ENCODE data around the gene PLEK. TPM values are rescaled to one million over a fixed set of nuclear protein-coding genes. Genes with fewer than 3 reads are reported as not detected.

Gene PLEK
- total and polyA plus RNA-seq, 9 of the 15 experiments (the other 6 are each of a cell fraction or from before 2014, with no cell fraction given), result 0.14 to 1.2 (median 0.36) TPM

- TF ChIP-seq FOXA3 (CRISPR knock-in tag; conservative IDR thresholded peaks at IDR 0.05 in 1 of 2, IDR thresholded peaks at IDR 0.05 in 1 of 2) (no peak), ZNF347 (CRISPR knock-in tag; IDR thresholded peaks at IDR 0.05; ENCODE audit: low read depth) (no peak), MAFG (tag; conservative IDR thresholded peaks at IDR 0.05) (0 out of 2 replicates have a peak, but pooled peaks have one; percentile 8), MAFF (IDR thresholded peaks at IDR 0.05; ENCODE audit: low read length) (0 out of 2 replicates have a peak, but pooled peaks have one; percentile 7)
Observed at GRCh38 chr2:68342470-68342869, 22.6 kb upstream of the PLEK start (continued).

GRCh38 chr2:68344031-68344430 lies 21.1 kb upstream of the PLEK start:
- no peak for FAIRE-seq
- no TSS peak for BruUV-seq (replicated peaks)
- Histone ChIP-seq H3K4me2 (ENCODE audit: insufficient read depth, low read length) (no peak overlapping the region), H3K27ac (ENCODE audit: extremely low read depth, low read depth, low read length) (no peak overlapping the region), H3K9me3 (replicated peaks; ENCODE audit: control insufficient read depth, insufficient read depth, low read depth, low read length) (no peaks in the 10 kb centered on the region), H4K20me1 (replicated peaks; ENCODE audit: control insufficient read depth, insufficient read depth, low read length) (no peaks in the 10 kb centered on the region), H3K79me2 (ENCODE audit: control insufficient read depth, insufficient read depth, low read length) (no peaks in the 10 kb centered on the region), H3K4me3 (no peak overlapping the region), H2AFZ (ENCODE audit: low read depth, low read length) (no peak overlapping the region), H3K9ac (ENCODE audit: insufficient read depth in 1 of 2, low read depth in 2 of 2, low read length in 2 of 2) (no peak overlapping the region), H3K36me3 (ENCODE audit: control insufficient read depth, insufficient read depth, low read length) (no peaks in the 10 kb centered on the region), H3K9me1 (ENCODE audit: control insufficient read depth, insufficient read depth, low read length) (no peaks in the 10 kb centered on the region), H3K4me1 (replicated peaks in 1 of 2; ENCODE audit: control insufficient read depth in 2 of 2, insufficient read depth in 2 of 2, low read length in 2 of 2) (no peaks in the 10 kb centered on the region; a peak in 1 of 5 replicates), H3K27me3 (ENCODE audit: control insufficient read depth in 2 of 2, insufficient read depth in 2 of 2, low read length in 2 of 2) (no peaks in the 10 kb centered on the region)
- DNase-seq (ENCODE audit: extremely low read depth in 1 of 4, low spot score in 3 of 4), result no peak
- POLR2A ChIA-PET, result interaction anchor here (0.6 kb wide), 1 partner anchor 438 kb away, joined by 3 read pairs; no protein-coding TSS in a partner anchor
- ATAC-seq, result no peak
- in situ Hi-C loops (cut with MboI), result no loop called here
- no peak for TF ChIP-seq BRF1 (IDR thresholded peaks at IDR 0.05; ENCODE audit: borderline replicate concordance, extremely low read depth, insufficient read length)
- TF ChIP-seq ERF (CRISPR knock-in tag; IDR thresholded peaks at IDR 0.05), result no peak
- TF ChIP-seq BRD4 (IDR thresholded peaks at IDR 0.05), result no peak
- TF ChIP-seq ZNF436 (CRISPR knock-in tag; IDR thresholded peaks at IDR 0.05), result no peak
- no peak for TF ChIP-seq KAT2B (IDR thresholded peaks at IDR 0.05; ENCODE audit: low read depth, low read length)
- TF ChIP-seq ZNF592 (IDR thresholded peaks at IDR 0.05), result no peak
- TF ChIP-seq NFIC (IDR thresholded peaks at IDR 0.05), result no peak
- TF ChIP-seq ZNF23 (CRISPR knock-in tag; IDR thresholded peaks at IDR 0.05), result no peak
- TF ChIP-seq ZZZ3 (IDR thresholded peaks at IDR 0.05), result no peak
- no peak for TF ChIP-seq SETDB1 (IDR thresholded peaks at IDR 0.05; ENCODE audit: low read length)
- no peak for TF ChIP-seq ARNT (IDR thresholded peaks at IDR 0.05)
- TF ChIP-seq FOXA1 (IDR thresholded peaks at IDR 0.05; ENCODE audit: borderline replicate concordance), result no peak
- no peak for TF ChIP-seq ATF4 (CRISPR knock-in tag; IDR thresholded peaks at IDR 0.05)
- no peak for TF ChIP-seq SRSF1 (IDR thresholded peaks at IDR 0.05; ENCODE audit: low read depth, low read length)
- 73% methylated on average over 1 of the region's 1 CpG for WGBS (ENCODE audit: insufficient coverage, low coverage, missing lambda C conversion rate)
- intact Hi-C loops (cut with micrococcal nuclease), result no loop called here
- CTCF ChIA-PET (ENCODE audit: low intra/inter-chr PET ratio), result no interaction called here
